ENCODE data around the gene DLG2. TPM values are rescaled to one million over a fixed set of nuclear protein-coding genes. Genes with fewer than 3 reads are reported as not detected.

The DLG2 gene
- total RNA-seq, 1 donor, result 1.3 TPM

GRCh38 chr11:83990160-83990733 is 1636.9 kb downstream of the DLG2 start:
- DNase-seq (ENCODE audit: low read depth), result no peak
- H3K4me3 ChIP-seq (ENCODE audit: low read depth, low read length), result no peak overlapping the region
- TF ChIP-seq CTCF (IDR thresholded peaks at IDR 0.05; ENCODE audit: insufficient read depth, low read depth, low read length), result no peak

- no peak for DNase-seq (ENCODE audit: low read depth)
- TF ChIP-seq CTCF (IDR thresholded peaks at IDR 0.05; ENCODE audit: insufficient read depth, low read depth, low read length), result no peak
- no peak overlapping the region for H3K4me3 ChIP-seq (ENCODE audit: low read depth, low read length)
Observed at GRCh38 chr11:83982825-83983224, 1644.3 kb downstream of the DLG2 start.

- no peak for DNase-seq (ENCODE audit: low read depth)
- TF ChIP-seq CTCF (IDR thresholded peaks at IDR 0.05; ENCODE audit: insufficient read depth, low read depth, low read length), result no peak
- H3K4me3 ChIP-seq (ENCODE audit: low read depth, low read length), result no peak overlapping the region
Observed at GRCh38 chr11:83979593-83979992, 1647.6 kb downstream of the DLG2 start.

- no peak for DNase-seq (ENCODE audit: low read depth)
- no peak for TF ChIP-seq CTCF (IDR thresholded peaks at IDR 0.05; ENCODE audit: insufficient read depth, low read depth, low read length)
- no peak overlapping the region for H3K4me3 ChIP-seq (ENCODE audit: low read depth, low read length)
Observed at GRCh38 chr11:83978942-83979341, 1648.2 kb downstream of the DLG2 start.

GRCh38 chr11:83976086-83976485 is 1651.1 kb downstream of the DLG2 start:
- no peak for TF ChIP-seq CTCF (IDR thresholded peaks at IDR 0.05; ENCODE audit: insufficient read depth, low read depth, low read length)
- DNase-seq (ENCODE audit: low read depth), result no peak
- no peak overlapping the region for H3K4me3 ChIP-seq (ENCODE audit: low read depth, low read length)

- DNase-seq (ENCODE audit: low read depth), result no peak
- TF ChIP-seq CTCF (IDR thresholded peaks at IDR 0.05; ENCODE audit: insufficient read depth, low read depth, low read length), result no peak
- H3K4me3 ChIP-seq (ENCODE audit: low read depth, low read length), result no peak overlapping the region
Observed at GRCh38 chr11:83972536-83972935, 1654.6 kb downstream of the DLG2 start.

GRCh38 chr11:83971063-83971462 is 1656.1 kb downstream of the DLG2 start:
- TF ChIP-seq CTCF (IDR thresholded peaks at IDR 0.05; ENCODE audit: insufficient read depth, low read depth, low read length), result no peak
- DNase-seq (ENCODE audit: low read depth), result no peak
- no peak overlapping the region for H3K4me3 ChIP-seq (ENCODE audit: low read depth, low read length)
